Kasumi-1 (cell line): ENCODE data around the gene PDHX.

ENCODE experiments used
- DNase-seq, 2 experiments: peaks; one replicate each; lab custom pipeline; 2025; lab: John Stamatoyannopoulos, UW

Gene PDHX

DNA sequence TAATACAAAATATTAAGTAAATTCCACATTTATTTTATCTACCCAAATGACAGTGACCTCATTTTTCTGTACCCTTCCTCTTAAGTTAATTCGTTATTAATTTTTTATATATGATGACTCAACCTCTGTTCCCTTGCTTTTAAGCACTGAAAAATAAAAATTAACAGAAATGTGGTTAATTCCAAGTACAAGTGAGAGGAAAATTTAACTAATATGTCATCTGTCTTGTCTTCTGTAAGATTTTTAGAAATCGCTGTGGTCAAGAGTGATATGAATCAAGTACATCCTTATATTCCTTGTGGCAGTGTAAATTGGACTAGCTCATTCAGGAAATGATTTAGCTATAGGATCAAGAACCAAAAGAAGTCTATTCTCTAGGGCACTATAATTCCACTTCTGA is 74.5 kb downstream of the PDHX start:
- DNase-seq, result no peak

DNA sequence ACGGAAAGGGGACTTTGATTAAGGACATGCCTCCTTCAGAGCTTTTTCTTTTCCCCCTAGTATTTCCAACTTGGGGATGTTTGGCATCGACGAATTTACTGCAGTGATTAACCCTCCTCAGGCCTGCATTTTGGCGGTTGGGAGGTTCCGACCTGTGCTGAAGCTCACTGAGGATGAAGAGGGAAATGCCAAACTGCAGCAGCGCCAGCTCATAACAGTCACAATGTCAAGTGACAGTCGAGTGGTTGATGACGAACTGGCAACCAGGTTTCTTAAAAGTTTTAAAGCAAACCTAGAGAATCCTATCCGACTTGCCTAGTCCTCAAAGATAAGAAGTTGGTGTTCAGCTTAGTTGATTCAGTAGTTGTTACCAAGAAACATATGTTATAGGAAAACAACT is 78.4 kb downstream of the PDHX start:
- no peak for DNase-seq

DNA sequence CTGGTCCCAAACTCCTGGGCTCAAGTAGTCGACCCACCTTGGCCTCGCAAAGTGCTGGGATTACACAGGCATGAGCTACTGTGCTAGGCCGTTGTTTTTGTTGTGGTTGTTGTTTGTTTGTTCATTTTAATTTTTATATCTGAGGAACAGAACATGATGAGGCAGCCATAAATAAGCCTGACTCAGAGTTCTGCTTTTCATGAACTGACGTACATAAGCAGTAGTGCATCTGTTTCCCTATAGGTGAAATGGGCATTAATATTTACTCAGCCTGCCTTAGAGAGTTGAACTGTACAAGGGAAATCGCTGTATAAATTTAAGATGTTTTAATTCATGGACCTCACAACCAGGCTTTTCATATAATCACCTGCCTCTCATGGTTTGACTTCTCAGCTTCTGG is 80.5 kb downstream of the PDHX start:
- no peak for DNase-seq

DNA sequence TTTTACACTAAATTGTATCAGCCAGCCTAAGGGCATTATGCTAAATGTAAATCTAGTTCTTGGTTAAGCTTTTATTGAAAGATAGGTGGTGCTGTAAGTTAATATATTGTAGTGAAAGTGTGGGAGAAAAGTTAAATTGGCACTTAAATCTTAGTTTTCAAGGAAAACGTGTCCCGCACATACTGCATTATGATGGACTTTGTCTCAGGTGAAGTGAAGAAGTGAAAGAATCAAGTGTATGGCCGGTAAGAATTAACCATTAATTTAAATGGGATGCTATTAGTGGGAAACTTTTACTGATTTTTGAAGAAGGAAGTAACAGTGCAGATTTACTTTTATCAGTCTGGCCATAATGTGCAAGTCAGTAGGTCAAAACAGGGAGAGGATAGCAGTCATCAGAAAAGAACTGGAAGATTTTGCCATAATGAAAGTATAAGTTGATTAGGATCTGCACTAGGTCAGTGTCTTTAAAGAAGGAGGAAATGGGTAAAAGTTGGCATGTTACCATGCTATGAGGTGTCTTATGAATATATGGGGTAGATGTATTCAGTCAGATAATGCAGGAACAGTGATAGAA is 81.6 kb downstream of the PDHX start:
- DNase-seq, result peak; percentile 67 to 81

DNA sequence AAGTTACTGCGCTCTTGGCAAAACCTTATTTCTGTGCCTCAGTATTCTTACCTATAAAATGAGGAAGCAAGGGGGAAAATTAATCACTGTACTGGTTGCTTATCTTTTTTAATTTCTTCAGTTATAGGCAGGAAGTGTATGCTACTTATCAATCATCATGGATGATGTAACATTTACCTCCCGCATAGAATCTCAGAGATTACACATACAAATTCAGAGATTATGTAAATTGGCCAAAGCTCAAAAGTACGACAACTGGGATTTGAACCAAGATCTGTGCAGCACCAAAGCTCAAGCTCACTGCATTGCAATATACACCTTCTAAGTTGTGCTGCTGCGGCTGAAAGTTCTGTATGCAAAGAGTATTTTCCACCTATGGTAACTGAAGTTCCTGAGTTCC is 83.0 kb downstream of the PDHX start:
- DNase-seq, result no peak

DNA sequence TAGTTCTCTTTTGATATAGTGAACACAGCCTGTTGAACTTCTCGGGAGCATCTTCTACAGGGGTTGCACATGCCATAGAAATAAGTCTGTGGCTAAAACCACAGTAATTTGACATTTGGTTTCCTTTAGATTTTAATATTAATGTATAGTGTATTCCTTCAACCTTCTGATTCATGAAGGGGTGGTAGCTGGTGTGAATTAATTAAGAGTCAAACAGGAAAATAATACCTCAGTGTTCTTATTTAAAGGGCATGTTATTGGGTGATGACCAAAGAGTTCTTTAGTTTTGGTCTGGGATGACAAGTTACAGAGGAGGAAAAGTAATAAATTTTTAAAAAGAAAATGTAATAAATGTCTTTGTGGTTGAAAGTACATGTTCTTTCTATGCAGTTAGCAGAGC is 86.8 kb downstream of the PDHX start:
- DNase-seq, result no peak

DNA sequence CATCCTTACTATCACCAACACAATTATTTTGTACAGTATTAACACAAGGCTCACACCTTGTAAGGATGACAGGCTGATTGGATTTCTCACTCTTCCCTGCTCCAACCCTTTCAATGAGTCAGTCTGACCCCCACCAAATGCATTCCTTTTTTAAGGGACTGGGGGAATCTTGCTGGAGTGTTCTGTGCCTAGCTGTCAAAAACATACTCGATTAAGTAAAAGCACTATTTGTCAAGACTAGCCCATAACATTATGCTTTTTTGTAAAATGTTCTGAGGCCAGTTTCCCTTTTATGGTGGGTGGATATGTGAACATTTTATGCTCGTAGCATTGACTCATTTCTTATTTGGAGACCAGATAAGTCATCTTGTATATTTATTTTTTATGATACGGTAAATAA is 87.2 kb downstream of the PDHX start:
- no peak for DNase-seq

DNA sequence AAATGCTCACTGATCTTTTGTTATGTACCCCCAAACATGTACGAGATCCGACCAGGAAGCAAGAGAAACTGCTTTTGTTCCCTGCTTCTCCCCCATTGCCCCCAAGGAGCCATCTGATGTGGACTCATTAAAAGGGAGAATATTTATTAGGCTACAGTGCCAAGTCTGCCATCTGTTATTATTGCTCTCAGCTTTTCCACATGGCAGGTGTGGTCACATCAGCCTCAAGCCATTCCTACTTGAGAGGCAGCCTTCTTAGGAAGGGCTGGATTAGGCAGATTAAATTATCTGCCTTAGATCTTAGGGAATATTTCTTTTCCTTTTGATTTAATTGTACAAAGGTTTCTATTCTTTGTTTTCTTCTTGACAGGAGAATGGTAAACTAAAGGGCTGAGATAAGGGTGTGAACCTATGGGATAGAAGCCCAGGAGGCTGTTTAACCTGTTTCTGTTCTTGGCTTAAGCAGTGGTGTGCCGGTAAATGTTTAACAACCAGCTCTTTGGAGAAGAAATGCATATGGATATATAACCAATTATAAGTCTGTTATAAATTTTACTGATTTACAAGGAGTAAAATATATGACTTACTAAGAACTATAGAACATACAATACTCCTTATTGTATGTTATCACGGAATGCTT is 88.8 kb downstream of the PDHX start:
- DNase-seq, result no peak

DNA sequence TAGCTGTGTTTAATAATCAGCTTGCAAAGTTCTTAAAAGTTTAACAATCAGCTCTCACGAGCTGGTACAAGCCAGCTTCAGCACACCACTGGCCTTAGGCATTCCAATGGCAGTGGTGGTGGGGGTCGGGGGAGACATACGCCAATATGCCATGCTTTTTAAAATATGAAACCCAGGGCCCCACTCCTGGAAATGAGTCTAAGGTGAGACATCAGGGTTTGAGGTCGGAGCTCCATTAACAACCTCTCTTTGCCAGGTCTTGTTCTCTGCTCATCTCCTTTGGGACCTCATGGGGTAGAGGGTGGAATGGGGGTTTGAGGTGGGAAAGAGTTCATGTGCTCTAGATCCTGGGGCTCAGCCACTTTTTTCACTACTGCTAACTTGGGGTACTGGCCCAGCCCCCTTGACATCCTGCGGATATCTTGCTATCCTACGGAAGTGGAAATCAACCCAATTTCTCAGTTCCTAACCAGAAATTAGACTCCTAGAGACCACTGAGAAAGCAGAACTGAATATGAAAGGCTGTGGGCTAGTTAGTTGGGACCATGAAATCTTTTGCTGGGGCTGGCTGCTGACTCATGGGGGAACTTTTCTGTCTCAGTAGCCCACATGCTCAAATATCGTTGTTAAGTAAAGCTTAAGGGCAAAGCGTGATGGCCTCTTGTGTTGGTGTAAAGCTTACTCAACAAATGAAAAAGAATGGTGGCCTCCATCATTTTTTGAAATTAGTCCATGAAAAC is 90.1 kb downstream of the PDHX start:
- DNase-seq, result peak; percentile 81 to 85

DNA sequence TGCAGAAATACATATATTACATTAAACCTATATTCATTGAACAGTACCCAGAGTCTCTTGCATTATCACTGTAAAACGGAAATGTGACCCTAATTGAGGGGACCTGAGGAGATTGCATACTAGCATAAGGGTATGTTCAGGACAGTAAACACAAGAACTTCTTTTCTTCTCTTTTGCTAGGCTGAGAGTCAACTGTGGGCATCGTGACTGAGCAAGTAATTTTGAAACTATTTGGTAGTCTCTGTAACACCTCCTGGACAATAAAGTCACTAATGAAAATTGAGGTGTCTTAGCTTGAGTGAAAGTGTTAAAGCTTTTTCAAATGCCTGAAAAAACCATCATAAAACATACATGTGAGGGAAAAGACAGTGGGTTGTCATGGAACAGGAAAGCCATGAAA is 90.9 kb downstream of the PDHX start:
- DNase-seq, result no peak

DNA sequence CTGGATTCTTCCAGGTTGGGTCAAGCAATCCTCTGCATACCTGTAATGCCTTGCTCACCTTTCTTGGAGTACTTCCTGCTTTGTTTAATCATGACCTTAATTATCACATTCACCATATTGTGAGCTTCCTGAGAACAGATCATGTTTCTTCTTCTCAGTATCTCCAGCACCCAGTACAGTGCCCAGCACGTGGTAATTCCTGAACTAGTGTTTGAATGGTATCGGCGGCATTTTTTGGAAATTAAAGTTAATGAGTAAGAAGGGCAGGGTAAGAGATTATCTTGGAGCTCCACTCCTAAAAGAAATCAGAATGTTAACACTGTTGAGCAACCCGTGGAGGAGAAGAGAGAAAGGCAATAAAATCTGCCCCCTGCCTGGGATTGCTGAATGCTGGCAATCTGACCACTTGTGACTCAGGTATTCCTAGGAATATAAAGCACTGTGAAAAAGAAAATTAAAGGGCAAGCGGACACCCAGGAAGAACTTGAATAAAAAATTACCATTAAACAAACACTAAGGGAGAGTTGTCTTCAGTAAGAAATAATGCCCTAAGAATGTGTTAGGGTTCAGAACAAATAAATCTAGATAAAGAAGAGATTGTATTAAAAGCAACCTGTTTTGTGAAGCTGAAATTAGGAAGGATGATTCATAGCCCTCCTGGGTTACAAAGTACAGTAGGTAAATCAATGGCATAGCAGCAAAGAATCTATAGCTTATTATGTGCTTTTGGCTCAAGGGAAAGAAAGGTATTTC is 92.9 kb downstream of the PDHX start:
- DNase-seq, result no peak

DNA sequence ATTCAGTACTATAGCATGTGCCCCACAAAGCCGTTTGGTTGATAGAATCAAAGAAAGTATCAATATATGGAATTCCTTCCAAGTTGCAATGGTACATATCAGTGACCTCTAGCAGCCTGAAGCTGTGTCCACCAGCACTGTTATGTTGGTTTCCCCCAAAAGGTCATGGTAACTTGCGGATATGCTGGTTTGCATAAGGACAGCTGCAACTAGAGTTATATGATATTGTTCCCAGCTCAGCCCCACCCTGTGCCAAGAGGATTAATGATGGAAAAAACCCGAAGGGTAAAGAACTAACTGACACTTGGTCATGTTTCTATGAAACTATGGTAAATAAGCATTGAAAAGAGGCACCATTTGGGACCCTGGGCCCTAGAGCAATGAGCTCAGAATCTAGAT is 93.5 kb downstream of the PDHX start:
- DNase-seq, result no peak

DNA sequence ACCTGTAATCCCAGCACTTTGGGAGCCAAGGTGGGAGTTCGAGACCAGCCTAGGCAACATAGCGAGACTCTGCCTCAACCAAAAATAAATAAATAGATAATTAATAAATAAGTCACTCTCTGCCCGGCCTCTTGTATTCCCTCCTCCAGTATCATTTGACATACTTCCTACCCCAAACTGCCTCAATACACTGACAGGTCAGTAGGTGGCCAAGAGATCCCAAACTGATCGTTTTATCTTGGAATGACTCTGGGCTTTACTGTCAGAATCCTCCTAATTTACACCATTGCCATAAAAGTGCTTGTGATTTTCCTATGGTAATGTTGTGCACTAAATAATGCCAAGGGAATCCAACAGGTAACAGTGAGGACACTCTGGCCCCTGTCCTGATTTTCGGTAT is 94.2 kb downstream of the PDHX start:
- no peak for DNase-seq

DNA sequence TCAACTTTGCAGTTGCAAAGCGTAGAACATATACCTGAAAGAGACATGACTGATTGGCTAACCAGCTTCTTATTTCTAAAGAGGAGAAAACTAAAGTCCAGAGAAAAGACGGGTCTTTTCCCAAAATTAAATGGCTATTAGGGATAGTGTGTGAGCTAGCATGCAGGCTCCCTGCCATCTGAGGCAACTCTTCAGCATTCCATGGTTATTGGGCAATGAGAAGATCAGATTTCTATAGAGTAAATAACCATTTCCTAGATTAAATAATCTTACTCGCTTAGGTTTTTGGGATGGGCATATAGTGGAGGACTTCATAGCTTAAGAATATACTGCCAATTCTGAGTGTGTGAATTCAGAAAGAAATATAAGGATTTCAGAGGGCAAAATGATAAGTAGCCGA is 95.0 kb downstream of the PDHX start:
- DNase-seq, result no peak

DNA sequence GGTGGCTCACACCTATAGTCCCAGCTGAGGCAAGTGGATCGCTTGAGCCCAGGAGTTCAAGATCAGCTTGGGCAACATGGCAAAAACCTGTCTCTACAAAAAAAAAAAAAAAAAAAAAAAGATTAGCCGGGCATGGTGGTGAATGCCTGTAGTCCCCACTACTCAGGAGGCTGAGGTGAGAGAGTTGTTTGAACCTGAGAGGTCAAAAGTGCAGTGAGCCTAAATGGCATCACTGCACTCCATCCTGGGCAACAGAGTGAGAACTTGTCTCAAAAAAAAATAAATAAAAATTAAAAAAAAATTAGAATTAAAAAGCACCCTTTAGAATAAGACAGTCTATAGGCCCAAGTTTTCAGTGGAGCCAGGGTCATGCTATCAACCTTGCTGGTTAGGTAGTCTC is 95.5 kb downstream of the PDHX start:
- no peak for DNase-seq

DNA sequence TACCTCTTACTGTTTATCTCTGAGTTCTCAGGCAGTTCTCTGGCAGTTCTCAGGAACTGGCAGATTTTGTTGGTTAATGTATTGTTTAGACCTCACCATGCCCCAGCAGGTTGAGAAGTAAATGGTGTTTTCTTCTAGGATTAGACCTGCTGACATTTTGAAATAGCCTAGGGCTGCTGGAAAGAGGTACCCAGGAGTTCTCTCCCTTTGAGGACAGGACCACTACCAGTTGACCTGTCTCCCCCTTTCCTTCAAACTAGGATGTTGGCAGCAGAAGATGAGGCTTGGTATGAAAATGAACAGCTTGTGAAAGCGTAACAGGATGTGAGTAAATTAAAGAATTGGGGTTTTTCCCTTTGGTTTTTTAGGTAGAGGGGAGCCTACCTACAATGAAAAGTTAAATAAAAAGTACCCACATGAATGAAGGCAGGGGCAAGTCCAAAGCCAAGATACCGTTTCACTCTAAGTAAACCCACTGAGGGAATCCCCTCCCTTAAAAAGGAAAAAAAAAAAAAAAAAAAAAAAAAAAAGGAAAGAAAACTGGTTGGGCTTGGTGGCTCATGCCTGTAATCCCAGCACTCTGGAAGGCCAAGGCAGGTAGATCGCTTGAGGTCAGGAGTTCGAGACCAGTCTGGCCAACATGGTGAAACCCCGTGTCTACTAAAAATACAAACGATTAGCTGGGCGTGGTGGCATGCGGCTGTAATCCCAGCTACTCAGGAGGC is 96.2 kb downstream of the PDHX start:
- no peak for DNase-seq

DNA sequence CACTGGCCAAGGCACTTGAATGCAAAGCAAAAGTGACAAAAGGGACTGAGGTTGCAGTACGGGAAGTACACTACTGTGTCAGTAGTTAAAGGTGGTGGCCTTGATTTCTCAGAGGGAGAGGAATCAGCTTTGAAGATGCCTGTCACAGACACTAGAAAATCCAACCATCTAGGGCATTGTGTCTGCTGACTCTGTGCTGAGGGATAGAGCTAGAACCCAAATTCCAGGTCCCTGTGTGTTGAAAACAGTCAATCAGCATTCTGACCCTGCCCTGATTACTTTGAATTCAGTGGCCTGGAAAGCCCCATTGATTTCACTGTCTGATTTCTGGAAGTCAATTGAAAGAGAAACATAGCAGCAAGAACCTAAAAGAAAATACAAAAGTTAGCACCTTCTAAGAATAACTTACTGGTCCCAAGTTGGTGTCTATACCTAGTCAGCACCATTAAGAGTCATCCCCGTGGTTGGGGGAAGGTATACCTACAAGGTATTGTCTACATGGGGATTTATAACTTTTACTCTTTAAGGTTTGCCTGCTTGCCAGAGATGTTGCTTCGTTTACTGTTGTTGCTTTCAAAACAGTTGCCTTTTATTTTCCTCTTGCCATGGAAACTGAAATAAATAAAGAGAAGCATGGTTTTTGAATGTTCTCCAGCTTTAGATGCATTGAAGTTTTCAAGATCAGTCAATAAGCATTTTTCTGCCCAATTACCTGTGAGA is 97.3 kb downstream of the PDHX start:
- DNase-seq, result no peak

DNA sequence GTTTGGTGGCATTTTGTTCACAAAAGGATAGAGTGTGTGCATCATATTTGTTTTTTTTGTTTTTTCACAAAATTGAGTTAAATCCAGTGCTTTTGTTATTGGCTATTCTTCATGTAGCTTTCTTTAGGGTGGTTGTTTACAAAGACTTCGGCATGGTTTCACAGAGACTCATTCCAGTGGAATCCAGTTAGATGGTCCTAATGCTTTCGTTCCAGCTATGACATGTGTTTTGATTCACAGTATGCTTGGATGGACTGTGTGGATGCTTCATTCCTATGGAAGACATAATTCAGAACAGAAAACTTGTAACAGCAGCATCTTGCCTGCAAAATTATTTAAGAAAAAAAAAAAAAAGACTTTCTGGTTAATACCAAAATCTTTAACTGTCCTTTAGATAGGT is 97.9 kb downstream of the PDHX start:
- DNase-seq, result no peak

DNA sequence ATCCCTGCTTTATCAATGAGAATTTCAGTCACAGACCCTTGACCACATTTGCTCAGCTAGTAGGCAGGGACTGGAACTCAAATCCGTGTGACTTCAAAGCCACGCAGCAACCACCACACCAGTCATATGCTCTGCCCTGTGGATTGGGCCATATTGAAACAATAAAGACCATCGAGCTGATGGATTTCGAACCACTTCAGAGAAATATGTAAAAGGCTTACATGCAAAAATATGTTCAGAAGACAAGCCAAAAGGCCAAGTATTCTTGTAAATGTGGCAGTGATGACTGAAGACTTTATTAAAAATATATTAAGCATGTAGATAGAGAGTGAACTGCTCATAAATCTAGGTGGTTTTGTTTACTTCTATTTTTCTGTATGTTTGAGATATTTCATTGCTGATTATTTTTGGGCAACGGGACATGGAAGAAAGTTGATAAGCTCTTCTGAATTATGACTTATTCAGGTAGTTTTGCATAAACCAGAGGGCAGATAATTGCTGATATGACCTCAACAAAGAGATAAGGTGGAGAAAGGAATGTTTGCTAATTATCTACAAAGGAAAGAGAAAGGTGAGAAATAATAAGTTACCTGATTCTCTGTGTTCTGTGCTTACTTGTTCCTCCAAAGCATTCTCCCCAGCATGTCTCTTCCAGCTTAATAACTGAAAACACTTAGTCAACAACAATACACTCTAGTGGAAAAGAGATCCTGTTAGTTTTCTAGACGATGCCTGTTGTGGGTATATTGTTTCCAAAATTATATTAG is 99.4 kb downstream of the PDHX start:
- DNase-seq, result no peak

DNA sequence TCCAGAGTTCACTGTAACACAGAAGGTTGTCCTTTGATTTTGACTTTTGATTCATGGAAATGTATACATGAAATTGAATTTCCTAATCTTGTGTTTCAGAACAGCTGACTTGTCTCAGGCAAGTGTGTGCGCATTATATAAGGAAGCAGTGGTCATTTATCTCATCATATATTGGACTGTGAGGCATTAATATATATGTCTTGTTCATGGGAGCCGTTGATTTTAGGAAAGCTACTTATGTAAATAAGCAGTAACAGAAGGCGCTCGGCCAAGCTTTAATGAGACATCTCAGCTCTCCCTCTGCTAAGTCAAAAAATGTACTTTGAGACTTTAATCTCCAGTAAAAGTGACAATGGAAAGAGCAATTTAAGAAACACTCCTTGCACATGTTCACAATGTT is 100.5 kb downstream of the PDHX start:
- no peak for DNase-seq
